Sigmoid colon (tissue), 7 donors: ENCODE data around the gene C1orf21. TPM values are rescaled to one million over a fixed set of nuclear protein-coding genes. Genes with fewer than 3 reads are reported as not detected.

ENCODE experiments used
- DNase-seq: peaks from one replicate; pipeline ENCODE4 v3.0.0-alpha.2; 2019
- H3K27ac ChIP-seq, 4 donors: fragments of 200-600 bp; sonication (generic); one replicate each; pipeline ENCODE4 v1.5.1; 2016 to 2019; ENCODE audit warnings: mild to moderate bottlenecking in 1 of 4
- H3K27me3 ChIP-seq, 3 donors: fragments of 200-600 bp; sonication (generic); one replicate each; pipeline ENCODE4 v1.5.1; 2019; ENCODE audit warnings: mild to moderate bottlenecking in 1 of 3
- H3K36me3 ChIP-seq, 4 donors: fragments of 200-600 bp; sonication (generic); one replicate each; pipeline ENCODE4 v1.5.1; 2016 to 2019
- H3K4me1 ChIP-seq, 4 donors: fragments of 200-600 bp; sonication (generic); one replicate each; pipeline ENCODE4 v1.5.1; 2017 to 2019
- H3K4me3 ChIP-seq, 4 donors: fragments of 200-600 bp; sonication (generic); one replicate each; pipeline ENCODE4 v1.5.1; 2017 to 2019; ENCODE audit warnings: mild to moderate bottlenecking in 2 of 4, moderate library complexity in 1 of 4
- H3K9me3 ChIP-seq, 4 donors: fragments of 200-600 bp in 3 of 4; sonication (generic) in 3 of 4; one replicate each; pipeline versions ENCODE4 v1.5.1 to v1.6.1; 2013 to 2019
- EP300 ChIP-seq, 4 donors: sonication (generic); formaldehyde crosslinking; IDR thresholded peaks; one replicate each; pipeline ENCODE4 v1.6.1; 2017; ENCODE audit warnings: antibody characterized with exemption in 4 of 4
- POLR2A ChIP-seq, 2 donors: fragments of 450-650 bp; IDR thresholded peaks; one replicate each; pipeline ENCODE4 v1.6.1; 2016; ENCODE audit warnings: antibody characterized with exemption in 2 of 2, mild to moderate bottlenecking in 2 of 2, moderate library complexity in 2 of 2
- POLR2AphosphoS5 ChIP-seq, 4 donors: sonication (generic); formaldehyde crosslinking; IDR thresholded peaks; one replicate each; pipeline ENCODE4 v1.6.1; 2017; ENCODE audit warnings: antibody characterized with exemption in 4 of 4
- WGBS, 2 donors: extraction: QIAGEN DNeasy Blood & Tissue Kit; methylation state at CpG; one replicate each; pipeline ENCODE4 v1.1.7; 2013; 5-methylcytosine and 5-hydroxymethylcytosine counted together
- intact Hi-C: fragments of 100-400 bp; cut with DNase I; formaldehyde crosslinking; loops from one replicate; pipeline ENCODE4 v1.15.1; 2023
- polyA plus RNA-seq, 3 donors: library from polyadenylated mRNA; stranded (reverse); fragments of 200-250 nt; gene quantifications; one replicate each; pipeline ENCODE4 v1.2.3, GENCODE V29; 2013
- total RNA-seq, 4 donors: library from RNA; depleted of rRNA; stranded (reverse); fragments of >200 nt; gene quantifications; one replicate each; pipeline ENCODE4 v1.1.0, GENCODE V29; 2016
- TF ChIP-seq, protein P1 (sequence below), 4 experiments: fragments of 450-650 bp in 3 of 4; fragments of 200-600 bp in 1 of 4; IDR thresholded peaks; one replicate each; pipeline ENCODE4 v1.5.1; 2016 to 2019; ENCODE audit warnings: antibody characterized with exemption in 4 of 4, mild to moderate bottlenecking in 3 of 4, moderate library complexity in 2 of 4
- donor health status: healthy with polysubstance abuse.
- donor health status: Bipolar disorder and iron deficiency.
- donor health status: healthy.

Gene C1orf21
- total and polyA plus RNA-seq, 7 donors: 39.5 to 109 (median 80.0) TPM

DNA sequence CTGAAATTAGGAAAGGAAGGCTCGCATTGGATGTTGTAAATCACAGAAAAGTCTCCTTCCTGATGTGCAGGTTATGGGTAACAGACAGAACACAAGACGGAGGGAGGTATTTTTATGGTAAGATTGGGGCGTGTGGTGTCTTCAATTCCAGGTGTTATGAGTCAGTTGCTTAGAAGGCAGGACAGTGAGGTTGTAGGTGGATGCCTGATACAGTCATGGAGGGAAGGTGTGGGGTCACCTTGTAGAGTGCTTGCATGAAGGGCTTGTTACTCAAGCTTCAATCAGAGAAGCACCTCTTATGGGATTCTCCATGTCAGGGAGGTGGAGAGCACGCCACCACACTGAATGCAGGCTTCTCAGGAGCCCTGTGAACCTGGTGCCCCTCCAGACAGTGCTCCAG lies 63.1 kb downstream of the C1orf21 start:
- no peak for DNase-seq
- WGBS, 2 donors: 81 to 90% methylated on average over 4 of the region's 4 CpGs
- H3K27me3 ChIP-seq: no peaks in the 10 kb centered on the region
- no peak overlapping the region for H3K4me3 ChIP-seq
- intact Hi-C loops: loop anchor here (5.0 kb wide), 1 partner anchor 48 kb away; no protein-coding TSS in a partner anchor
- H3K4me1 ChIP-seq: peaks cover 0 to 20% (median 6%) of the 10 kb centered on the region in 4 donors
- H3K36me3 ChIP-seq: no peaks in the 10 kb centered on the region
- TF ChIP-seq POLR2A (IDR thresholded peaks at IDR 0.05): no peak
- TF ChIP-seq EP300 (IDR thresholded peaks at IDR 0.05): no peak
- no peaks in the 10 kb centered on the region for H3K9me3 ChIP-seq
- H3K27ac ChIP-seq: no peak overlapping the region

DNA sequence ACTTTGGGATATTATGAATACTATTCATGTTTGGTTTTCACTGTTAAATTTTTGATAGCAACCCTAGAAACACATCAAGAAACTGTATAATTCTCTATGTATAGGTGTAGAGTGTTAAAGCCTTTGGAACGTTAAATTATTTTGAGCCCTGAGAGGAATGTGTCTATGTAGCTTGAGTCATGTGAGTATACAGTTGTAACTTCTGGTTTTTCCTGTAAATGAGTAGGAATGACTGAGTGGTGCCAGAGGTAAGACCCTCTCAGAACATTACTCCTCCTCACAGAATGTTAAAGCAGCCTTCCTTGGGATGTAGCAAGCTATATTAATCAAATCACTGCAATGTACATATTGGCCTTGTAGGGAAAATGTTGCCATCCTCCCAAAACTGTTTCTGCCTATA lies 69.0 kb downstream of the C1orf21 start:
- Histone ChIP-seq H3K36me3 (no peaks in the 10 kb centered on the region), H3K4me3 (no peak overlapping the region), H3K4me1 (peaks cover 0 to 63% (median 39%) of the 10 kb centered on the region in 4 donors), H3K27me3 (no peaks in the 10 kb centered on the region), H3K9me3 (no peaks in the 10 kb centered on the region), H3K27ac (no peak overlapping the region)
- intact Hi-C loops: no loop called here
- TF ChIP-seq, protein P1, sequence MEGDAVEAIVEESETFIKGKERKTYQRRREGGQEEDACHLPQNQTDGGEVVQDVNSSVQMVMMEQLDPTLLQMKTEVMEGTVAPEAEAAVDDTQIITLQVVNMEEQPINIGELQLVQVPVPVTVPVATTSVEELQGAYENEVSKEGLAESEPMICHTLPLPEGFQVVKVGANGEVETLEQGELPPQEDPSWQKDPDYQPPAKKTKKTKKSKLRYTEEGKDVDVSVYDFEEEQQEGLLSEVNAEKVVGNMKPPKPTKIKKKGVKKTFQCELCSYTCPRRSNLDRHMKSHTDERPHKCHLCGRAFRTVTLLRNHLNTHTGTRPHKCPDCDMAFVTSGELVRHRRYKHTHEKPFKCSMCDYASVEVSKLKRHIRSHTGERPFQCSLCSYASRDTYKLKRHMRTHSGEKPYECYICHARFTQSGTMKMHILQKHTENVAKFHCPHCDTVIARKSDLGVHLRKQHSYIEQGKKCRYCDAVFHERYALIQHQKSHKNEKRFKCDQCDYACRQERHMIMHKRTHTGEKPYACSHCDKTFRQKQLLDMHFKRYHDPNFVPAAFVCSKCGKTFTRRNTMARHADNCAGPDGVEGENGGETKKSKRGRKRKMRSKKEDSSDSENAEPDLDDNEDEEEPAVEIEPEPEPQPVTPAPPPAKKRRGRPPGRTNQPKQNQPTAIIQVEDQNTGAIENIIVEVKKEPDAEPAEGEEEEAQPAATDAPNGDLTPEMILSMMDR (IDR thresholded peaks at IDR 0.05): no peak
- TF ChIP-seq EP300 (IDR thresholded peaks at IDR 0.05): no peak
- no peak for TF ChIP-seq POLR2AphosphoS5 (IDR thresholded peaks at IDR 0.05)
- no peak for TF ChIP-seq POLR2A (IDR thresholded peaks at IDR 0.05)
- DNase-seq: no peak
- 83 to 85% methylated on average over 1 of the region's 1 CpG for WGBS, 2 donors

DNA sequence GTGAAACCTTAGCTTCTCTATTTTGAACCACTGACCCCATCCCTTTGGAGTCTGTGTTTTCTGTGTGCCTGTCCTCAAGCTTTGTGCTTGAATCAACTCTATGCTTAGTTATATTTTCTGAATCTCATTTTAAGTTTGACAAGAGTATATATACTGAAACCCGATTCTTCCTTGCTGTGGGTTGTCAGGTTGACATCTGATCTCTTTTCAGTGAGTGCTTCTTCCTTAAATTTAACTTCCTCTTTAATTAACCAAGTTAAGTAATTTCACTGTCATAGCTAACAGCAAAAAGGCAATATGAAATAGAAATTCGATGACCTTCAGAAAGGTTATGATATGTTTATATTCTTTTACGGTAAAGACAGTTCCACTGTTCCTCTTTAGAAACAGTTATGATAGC lies 69.4 kb downstream of the C1orf21 start:
- no peak for DNase-seq
- no peak overlapping the region for H3K4me3 ChIP-seq
- H3K9me3 ChIP-seq: no peaks in the 10 kb centered on the region
- H3K4me1 ChIP-seq: peaks cover 0 to 67% (median 42%) of the 10 kb centered on the region in 4 donors
- 46 to 50% methylated on average over 3 of the region's 3 CpGs for WGBS, 2 donors
- no peak for TF ChIP-seq POLR2AphosphoS5 (IDR thresholded peaks at IDR 0.05)
- TF ChIP-seq EP300 (IDR thresholded peaks at IDR 0.05): no peak
- no peak for TF ChIP-seq POLR2A (IDR thresholded peaks at IDR 0.05)
- TF ChIP-seq, protein P1 (IDR thresholded peaks at IDR 0.05): no peak
- no peaks in the 10 kb centered on the region for H3K36me3 ChIP-seq
- intact Hi-C loops: no loop called here
- no peak overlapping the region for H3K27ac ChIP-seq
- H3K27me3 ChIP-seq: no peaks in the 10 kb centered on the region

GRCh38 chr1:184457500-184457899 lies 70.7 kb downstream of the C1orf21 start:
- Histone ChIP-seq H3K27me3 (no peaks in the 10 kb centered on the region), H3K4me1 (peaks cover 0 to 78% (median 45%) of the 10 kb centered on the region in 4 donors), H3K27ac (no peak overlapping the region), H3K4me3 (no peak overlapping the region), H3K36me3 (no peaks in the 10 kb centered on the region), H3K9me3 (no peaks in the 10 kb centered on the region)
- TF ChIP-seq, protein P1 (IDR thresholded peaks at IDR 0.05): no peak
- TF ChIP-seq POLR2A (IDR thresholded peaks at IDR 0.05): no peak
- TF ChIP-seq POLR2AphosphoS5 (IDR thresholded peaks at IDR 0.05): no peak
- TF ChIP-seq EP300 (IDR thresholded peaks at IDR 0.05): no peak
- 89 to 90% methylated on average over 3 of the region's 3 CpGs for WGBS, 2 donors
- intact Hi-C loops: no loop called here
- no peak for DNase-seq

GRCh38 chr1:184461321-184461720 lies 74.5 kb downstream of the C1orf21 start:
- DNase-seq: no peak
- Histone ChIP-seq H3K36me3 (no peaks in the 10 kb centered on the region), H3K9me3 (no peaks in the 10 kb centered on the region), H3K4me3 (no peak overlapping the region), H3K27ac (no peak overlapping the region), H3K27me3 (no peaks in the 10 kb centered on the region), H3K4me1 (peaks cover 0 to 55% (median 35%) of the 10 kb centered on the region in 4 donors)
- TF ChIP-seq, protein P1 (IDR thresholded peaks at IDR 0.05): no peak
- TF ChIP-seq POLR2A (IDR thresholded peaks at IDR 0.05): no peak
- no peak for TF ChIP-seq EP300 (IDR thresholded peaks at IDR 0.05)
- TF ChIP-seq POLR2AphosphoS5 (IDR thresholded peaks at IDR 0.05): no peak
- intact Hi-C loops: no loop called here
- WGBS, 2 donors: 72 to 87% methylated on average over 5 of the region's 5 CpGs
